Stimulated activated CD4-positive, alpha-beta T cell treated with anti-CD3 and anti-CD28 coated beads, Interleukin-2, amount 100 ng/mL, for 24 hours (primary cell): ENCODE results near the gene ANKRD23.

Experiments used
- DNase-seq, 2 donors: peaks; one replicate each; pipeline ENCODE4 v3.0.0-alpha.2; 2020

Gene ANKRD23

GRCh38 chr2:96877042-96877451 lies 33.2 kb upstream of the ANKRD23 start:
- no peak for DNase-seq

- no peak for DNase-seq
Observed at GRCh38 chr2:96876269-96877041, 32.6 kb upstream of the ANKRD23 start.

- no peak for DNase-seq
Observed at GRCh38 chr2:96875498-96876268, 31.9 kb upstream of the ANKRD23 start.

GRCh38 chr2:96874198-96874831 lies 30.5 kb upstream of the ANKRD23 start:
- DNase-seq = peak in 1 of 2 donors; percentile 31

GRCh38 chr2:96873651-96874096 lies 29.9 kb upstream of the ANKRD23 start:
- DNase-seq = no peak

- DNase-seq = no peak
Observed at GRCh38 chr2:96872591-96873349, 28.9 kb upstream of the ANKRD23 start.

- DNase-seq = peak; percentile 54 to 58
Observed at GRCh38 chr2:96870626-96871255, 26.9 kb upstream of the ANKRD23 start.

- peak; percentile 48 to 58 for DNase-seq
Observed at GRCh38 chr2:96869822-96870625, 26.2 kb upstream of the ANKRD23 start, which contains the start of gene SEMA4C. SEMA4C (minus strand) TSS chr2:96870080; CDS start chr2:96867886, 2,194 bp downstream.

- no peak for DNase-seq
Observed at GRCh38 chr2:96869281-96869821, 25.5 kb upstream of the ANKRD23 start.

GRCh38 chr2:96868555-96869280 lies 24.9 kb upstream of the ANKRD23 start:
- DNase-seq = peak; percentile 64 to 75

GRCh38 chr2:96867756-96868554 lies 24.1 kb upstream of the ANKRD23 start:
- DNase-seq = no peak

- DNase-seq = no peak
Observed at GRCh38 chr2:96866986-96867755, 23.4 kb upstream of the ANKRD23 start.

- no peak for DNase-seq
Observed at GRCh38 chr2:96866586-96866985, 22.8 kb upstream of the ANKRD23 start.

- no peak for DNase-seq
Observed at GRCh38 chr2:96866149-96866548, 22.3 kb upstream of the ANKRD23 start.

GRCh38 chr2:96865654-96866053 lies 21.8 kb upstream of the ANKRD23 start:
- no peak for DNase-seq

- no peak for DNase-seq
Observed at GRCh38 chr2:96864343-96865091, 20.7 kb upstream of the ANKRD23 start.

GRCh38 chr2:96863575-96864342 lies 19.9 kb upstream of the ANKRD23 start:
- no peak for DNase-seq
